ENCODE results near the gene ZBTB14.

The ZBTB14 gene

GRCh38 chr18:5311301-5311989 lies 15.9 kb upstream of the ZBTB14 start:
- no peak for DNase-seq (ENCODE audit: low read depth, low spot score)
- H3K4me3 ChIP-seq (ENCODE audit: low read depth, low read length) = no peak overlapping the region
- TF ChIP-seq CTCF (IDR thresholded peaks at IDR 0.05; ENCODE audit: low read depth, low read length) = no peak
- in situ Hi-C loops (cut with HindIII; ENCODE audit: low sequenced_read_pairs) = no loop called here

GRCh38 chr18:5309888-5310470 lies 14.5 kb upstream of the ZBTB14 start:
- in situ Hi-C loops (cut with HindIII; ENCODE audit: low sequenced_read_pairs) = no loop called here
- DNase-seq (ENCODE audit: low read depth, low spot score) = no peak

GRCh38 chr18:5305835-5306234 lies 10.3 kb upstream of the ZBTB14 start:
- in situ Hi-C loops (cut with HindIII; ENCODE audit: low sequenced_read_pairs) = no loop called here
- no peak overlapping the region for H3K4me3 ChIP-seq (ENCODE audit: low read depth, low read length)
- TF ChIP-seq CTCF (IDR thresholded peaks at IDR 0.05; ENCODE audit: low read depth, low read length) = no peak
- no peak for DNase-seq (ENCODE audit: low read depth, low spot score)

More at GRCh38 chr18:5309888-5310470, 14.5 kb upstream of the ZBTB14 start:
- no peak overlapping the region for H3K4me3 ChIP-seq (ENCODE audit: low read depth, low read length)
- TF ChIP-seq CTCF (IDR thresholded peaks at IDR 0.05; ENCODE audit: low read depth, low read length) = no peak

GRCh38 chr18:5304232-5304631 lies 8.7 kb upstream of the ZBTB14 start:
- no peak for DNase-seq (ENCODE audit: low read depth, low spot score)
- in situ Hi-C loops (cut with HindIII; ENCODE audit: low sequenced_read_pairs) = no loop called here
- H3K4me3 ChIP-seq (ENCODE audit: low read depth, low read length) = no peak overlapping the region
- TF ChIP-seq CTCF (IDR thresholded peaks at IDR 0.05; ENCODE audit: low read depth, low read length) = no peak

GRCh38 chr18:5303636-5304035 lies 8.1 kb upstream of the ZBTB14 start:
- no peak for DNase-seq (ENCODE audit: low read depth, low spot score)
- H3K4me3 ChIP-seq (ENCODE audit: low read depth, low read length) = no peak overlapping the region
- in situ Hi-C loops (cut with HindIII; ENCODE audit: low sequenced_read_pairs) = no loop called here

GRCh38 chr18:5302606-5303005 lies 7.1 kb upstream of the ZBTB14 start:
- H3K4me3 ChIP-seq (ENCODE audit: low read depth, low read length) = no peak overlapping the region
- no peak for DNase-seq (ENCODE audit: low read depth, low spot score)
- in situ Hi-C loops (cut with HindIII; ENCODE audit: low sequenced_read_pairs) = no loop called here
- no peak for TF ChIP-seq CTCF (IDR thresholded peaks at IDR 0.05; ENCODE audit: low read depth, low read length)

More at GRCh38 chr18:5303636-5304035, 8.1 kb upstream of the ZBTB14 start:
- TF ChIP-seq CTCF (IDR thresholded peaks at IDR 0.05; ENCODE audit: low read depth, low read length) = no peak

Measured in astrocyte of the spinal cord (primary cell).